Left renal pelvis (tissue), 4 donors: ENCODE results near the gene CHCHD1. TPM values are rescaled to one million over a fixed set of nuclear protein-coding genes. Genes with fewer than 3 reads are reported as not detected.
"Not testable (repeated sequence)": the region's sequence is repeated elsewhere in the genome, so short reads cannot be mapped to it uniquely, and the experiment has no call there.

Experiments
- DNase-seq, 4 donors: peaks; one replicate each; pipeline ENCODE4 v3.0.0-alpha.2; 2013; ENCODE audit warnings: low read depth in 4 of 4, low spot score in 3 of 4
- polyA plus RNA-seq, 4 donors: library from polyadenylated mRNA; unstranded; fragments of 120-200 nt; gene quantifications; one replicate each; pipeline ENCODE4 v1.2.1, GENCODE V29; 2013; ENCODE audit not compliant: insufficient read length in 4 of 4

CHCHD1 gene
- polyA plus RNA-seq, 4 donors = 31.6 to 54.2 (median 48.5) TPM

DNA sequence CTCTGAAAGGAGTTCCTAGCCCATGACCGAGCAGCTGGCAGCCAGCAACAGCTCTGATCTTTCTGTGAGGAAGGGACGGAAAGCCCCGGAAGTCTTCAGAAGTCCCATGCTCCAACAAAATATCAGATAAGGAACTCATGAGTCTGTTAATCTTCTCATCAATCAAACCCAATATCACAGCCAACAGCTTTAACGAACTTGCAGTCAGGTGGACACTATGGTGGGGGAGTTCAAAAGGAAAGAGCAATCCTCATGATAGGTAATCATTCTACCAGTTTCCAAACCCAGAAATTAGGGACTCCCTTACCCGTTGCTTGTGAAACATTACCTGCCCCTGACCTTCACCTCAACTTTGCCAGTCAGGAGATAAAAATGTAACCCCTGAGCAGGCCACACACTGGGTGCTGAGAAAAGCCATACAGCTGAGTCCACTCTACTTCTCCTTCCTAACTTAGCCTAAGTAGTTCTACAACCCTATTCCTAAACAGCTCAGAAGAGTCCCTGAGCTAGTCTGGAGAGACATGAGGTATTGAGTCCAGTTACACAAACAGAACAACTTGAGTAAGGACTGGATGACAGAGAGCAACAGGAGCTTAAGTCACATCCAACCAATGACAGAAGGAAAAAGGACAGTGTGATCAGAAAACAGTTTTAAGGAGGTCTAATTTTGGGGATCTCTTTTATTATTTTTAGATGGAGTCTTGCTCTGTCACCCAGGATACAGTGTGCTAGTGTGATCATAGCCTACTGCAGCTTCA lies 27.4 kb downstream of the CHCHD1 start:
- DNase-seq = no peak

- DNase-seq = no peak
Measured at GRCh38 chr10:73810358-73810734, 28.5 kb downstream of the CHCHD1 start.

DNA sequence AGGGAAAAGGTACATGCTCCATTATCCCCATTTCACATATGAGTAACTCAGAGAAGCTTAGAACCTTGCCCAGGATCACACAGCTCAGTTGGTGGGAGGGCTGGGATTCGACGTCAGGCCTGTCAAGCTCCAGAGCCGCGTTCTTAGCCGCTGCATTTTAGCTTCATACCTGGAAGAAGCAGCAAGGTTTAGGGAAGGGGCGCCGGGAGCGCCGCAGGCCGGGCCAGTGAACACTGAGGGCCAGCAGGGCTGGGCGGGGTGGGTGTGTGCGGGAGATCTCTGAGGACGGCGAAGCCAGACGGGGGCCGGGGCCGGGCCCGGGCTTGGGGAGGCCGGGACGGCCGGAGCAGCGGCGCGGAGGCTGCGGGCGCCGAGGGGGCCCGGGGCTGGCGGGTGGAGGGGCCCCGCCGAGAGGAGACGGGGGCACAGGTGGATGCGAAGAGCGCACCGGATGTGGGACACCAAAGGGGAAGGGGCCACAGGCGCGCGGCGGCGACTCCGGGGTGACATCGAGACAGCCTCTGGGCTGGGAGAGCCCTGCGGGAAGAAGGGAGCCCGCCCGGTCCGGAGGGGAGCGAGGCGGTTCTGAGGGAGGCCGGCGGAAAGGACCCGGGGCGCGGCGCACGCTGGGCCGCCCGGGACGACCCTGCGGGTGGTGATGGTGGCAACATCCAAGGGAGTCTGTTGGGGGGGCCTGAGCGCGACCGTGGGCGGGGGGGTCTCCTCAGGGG lies 29.1 kb downstream of the CHCHD1 start:
- no peak for DNase-seq

DNA sequence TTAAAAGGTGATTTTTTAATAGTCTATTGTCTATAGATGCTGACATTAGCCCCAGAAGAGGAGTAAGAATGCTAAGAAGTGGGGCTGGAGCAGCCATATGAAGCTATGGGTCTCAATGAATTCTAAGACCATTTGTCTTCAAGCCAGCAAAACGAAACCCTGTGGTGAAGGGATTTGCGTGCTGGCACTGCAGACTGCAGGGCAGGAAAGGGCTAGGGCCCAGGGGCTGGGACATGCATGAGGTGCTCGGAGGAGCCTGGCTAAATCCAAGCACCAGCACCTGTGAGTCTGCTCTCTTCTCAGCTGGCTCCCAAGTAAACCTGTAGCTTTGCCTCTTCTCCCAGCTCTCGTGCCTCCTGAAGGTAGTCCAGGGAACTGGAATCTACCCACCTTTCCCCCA lies 30.8 kb downstream of the CHCHD1 start:
- DNase-seq = no peak

- no peak for DNase-seq
Measured at GRCh38 chr10:73813333-73813732, 31.5 kb downstream of the CHCHD1 start.

- DNase-seq = no peak
Measured at GRCh38 chr10:73814276-73814895, 32.5 kb downstream of the CHCHD1 start.

DNA sequence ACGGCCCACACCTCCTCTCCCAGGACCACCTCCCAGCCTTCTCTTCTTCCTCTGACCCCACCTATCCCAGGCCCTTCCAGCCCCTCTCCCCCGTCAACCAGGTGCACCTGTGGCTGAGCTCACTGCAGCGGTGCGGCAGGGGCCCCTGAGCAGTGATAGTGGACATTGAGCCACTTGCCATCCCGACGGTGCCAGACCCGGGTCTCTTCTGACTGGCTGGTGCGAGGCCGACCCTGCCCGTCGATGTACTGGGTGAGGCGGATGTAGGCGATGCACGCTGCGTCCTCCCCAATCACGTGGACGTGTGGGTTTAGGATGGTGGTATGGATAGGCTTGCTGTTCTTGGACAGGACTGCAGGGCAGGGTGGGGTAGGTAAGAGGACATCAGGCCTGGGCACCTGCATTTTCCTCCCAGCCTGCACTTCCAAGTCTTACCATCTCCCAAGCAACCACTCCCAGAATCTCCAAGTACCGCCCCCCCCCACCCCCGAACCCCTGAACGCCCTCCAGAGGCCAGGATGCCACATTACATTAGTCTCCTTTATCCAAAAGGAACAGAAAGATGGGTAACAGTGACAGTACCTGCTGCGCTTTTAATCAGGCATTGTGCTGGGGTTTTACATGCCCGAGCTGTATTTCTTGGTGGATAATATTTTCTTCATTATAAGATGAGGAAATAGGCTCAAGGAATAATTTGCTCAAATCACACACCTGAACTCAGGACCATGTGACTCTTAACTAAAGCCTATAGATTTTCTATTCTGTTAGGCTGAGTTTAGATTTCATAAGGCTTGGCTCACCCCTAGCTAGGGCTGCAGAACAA lies 33.3 kb downstream of the CHCHD1 start:
- no peak for DNase-seq

GRCh38 chr10:73815719-73816030 lies 33.8 kb downstream of the CHCHD1 start:
- no peak for DNase-seq

DNA sequence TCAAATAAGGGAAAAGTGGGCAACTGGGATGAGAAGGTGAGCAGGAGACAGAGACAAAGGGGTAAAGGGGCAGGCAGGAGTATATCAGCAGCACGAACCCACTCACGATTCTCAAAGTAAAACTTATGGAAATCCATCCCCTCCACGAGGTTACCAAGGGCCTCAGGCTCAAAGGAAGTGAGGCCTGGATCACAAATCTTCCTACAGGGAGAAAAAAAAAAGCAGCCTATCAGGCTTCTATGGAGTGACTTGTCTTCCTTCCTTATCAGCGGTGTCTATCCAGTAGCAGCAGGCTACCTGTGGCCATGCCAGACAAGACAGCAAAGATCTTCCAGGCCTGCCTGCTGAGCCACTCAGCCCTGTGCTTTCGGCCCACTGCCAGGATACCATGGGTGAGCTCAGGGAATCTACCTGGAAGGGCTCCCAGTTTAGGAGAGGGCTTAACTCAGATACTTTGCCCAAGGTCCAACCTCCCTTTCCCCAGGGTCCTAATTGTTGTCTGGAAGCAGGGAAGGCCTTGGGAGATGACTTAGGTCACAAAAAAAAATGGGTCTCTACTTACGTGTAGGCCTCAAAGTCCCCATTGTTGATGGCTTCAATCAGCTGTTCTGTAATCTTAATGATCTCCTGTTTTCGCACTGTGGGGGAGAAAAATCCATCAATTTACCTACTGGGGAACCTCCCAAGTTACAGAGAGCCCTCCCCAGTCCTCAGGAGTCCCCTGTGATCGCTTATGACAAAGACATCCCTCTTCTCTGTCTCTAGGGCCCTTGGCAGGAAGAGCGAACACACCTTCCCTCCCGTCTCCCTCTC lies 35.3 kb downstream of the CHCHD1 start:
- DNase-seq = no peak

- DNase-seq = no peak
Measured at GRCh38 chr10:73817826-73818225, 36.0 kb downstream of the CHCHD1 start.

- no peak for DNase-seq
Measured at GRCh38 chr10:73818402-73818801, 36.6 kb downstream of the CHCHD1 start.

DNA sequence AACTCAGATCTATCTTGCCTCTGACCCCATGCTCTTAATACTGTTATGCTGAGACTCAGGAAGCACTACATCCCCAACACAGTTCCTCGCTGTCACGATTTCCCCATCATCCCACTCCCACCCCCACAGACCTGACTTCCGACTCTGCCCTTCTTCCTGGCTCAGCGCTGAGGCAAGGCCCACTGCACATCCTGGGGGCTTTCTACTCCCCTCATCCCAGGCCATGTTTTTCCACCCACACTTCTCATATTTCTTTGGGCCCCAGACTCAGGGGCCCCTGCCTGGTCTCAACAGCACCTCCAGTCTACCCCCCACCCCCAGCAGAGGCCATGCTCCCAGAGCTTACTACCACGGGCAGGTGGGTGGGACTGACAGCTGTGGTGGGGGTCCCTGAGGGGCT lies 37.2 kb downstream of the CHCHD1 start:
- no peak for DNase-seq

- no peak for DNase-seq
Measured at GRCh38 chr10:73819513-73820093, 37.8 kb downstream of the CHCHD1 start.

GRCh38 chr10:73823391-73823790 lies 41.5 kb downstream of the CHCHD1 start:
- DNase-seq = no peak

- DNase-seq = no peak
Measured at GRCh38 chr10:73824146-73824725, 42.4 kb downstream of the CHCHD1 start.

GRCh38 chr10:73827346-73828089 lies 45.7 kb downstream of the CHCHD1 start:
- DNase-seq = no peak

GRCh38 chr10:73828161-73828560 lies 46.3 kb downstream of the CHCHD1 start:
- DNase-seq = no peak

- not testable (repeated sequence) for DNase-seq
Measured at GRCh38 chr10:73829090-73829489, 47.2 kb downstream of the CHCHD1 start.
